ENCODE measurements around the gene HLA-C.
"Not testable (repeated sequence)": the region's sequence is repeated elsewhere in the genome, so short reads cannot be mapped to it uniquely, and the experiment has no call there.

Gene HLA-C

GRCh38 chr6:31272836-31273626 lies 1.1 kb upstream of the HLA-C start:
- Histone ChIP-seq H3K4me1 (ENCODE audit: control insufficient read depth in 5 of 5, insufficient read depth in 5 of 5, low read length in 5 of 5) (peaks cover 0 to 31% (median 20%) of the 10 kb centered on the region in 5 donors), H3K27ac (ENCODE audit: low read depth, low read length) (peak overlapping the region; percentile 81), H3K9ac (ENCODE audit: low read length in 5 of 5) (peak overlapping the region in 4 of 5 donors; percentile 3 to 87 (median 76)), H3K4me3 (ENCODE audit: low read depth in 1 of 5, low read length in 5 of 5) (peak overlapping the region; percentile 70 to 78 (median 75)), H3K36me3 (ENCODE audit: control insufficient read depth in 5 of 5, insufficient read depth in 5 of 5, low read length in 5 of 5) (peaks cover 0 to 29% (median 13%) of the 10 kb centered on the region in 5 donors), H3K27me3 (ENCODE audit: control insufficient read depth in 5 of 5, insufficient read depth in 4 of 5, low read length in 5 of 5) (no peaks in the 10 kb centered on the region), H3K9me3 (ENCODE audit: control insufficient read depth in 5 of 5, low read length in 5 of 5) (no peaks in the 10 kb centered on the region)

GRCh38 chr6:31272436-31272835 lies 544 bp upstream of the HLA-C start:
- H3K27me3 ChIP-seq (ENCODE audit: control insufficient read depth in 5 of 5, insufficient read depth in 4 of 5, low read length in 5 of 5) = no peaks in the 10 kb centered on the region
- peak overlapping the region; percentile 70 to 78 (median 75) for H3K4me3 ChIP-seq (ENCODE audit: low read depth in 1 of 5, low read length in 5 of 5)
- H3K27ac ChIP-seq (ENCODE audit: low read depth, low read length) = peak overlapping the region; percentile 81
- peaks cover 0 to 31% (median 20%) of the 10 kb centered on the region in 5 donors for H3K4me1 ChIP-seq (ENCODE audit: control insufficient read depth in 5 of 5, insufficient read depth in 5 of 5, low read length in 5 of 5)
- H3K9me3 ChIP-seq (ENCODE audit: control insufficient read depth in 5 of 5, low read length in 5 of 5) = no peaks in the 10 kb centered on the region
- peaks cover 0 to 32% (median 13%) of the 10 kb centered on the region in 5 donors for H3K36me3 ChIP-seq (ENCODE audit: control insufficient read depth in 5 of 5, insufficient read depth in 5 of 5, low read length in 5 of 5)
- peak overlapping the region; percentile 43 to 87 (median 86) for H3K9ac ChIP-seq (ENCODE audit: low read length in 5 of 5)

GRCh38 chr6:31270788-31271640 lies 878 bp downstream of the HLA-C start:
- Histone ChIP-seq H3K4me3 (ENCODE audit: low read depth in 1 of 5, low read length in 5 of 5) (peak overlapping the region; percentile 70 to 78 (median 73)), H3K9me3 (ENCODE audit: control insufficient read depth in 5 of 5, low read length in 5 of 5) (no peaks in the 10 kb centered on the region), H3K9ac (ENCODE audit: low read length in 5 of 5) (peak overlapping the region in 4 of 5 donors; percentile 66 to 87 (median 86)), H3K27me3 (ENCODE audit: control insufficient read depth in 5 of 5, insufficient read depth in 4 of 5, low read length in 5 of 5) (no peaks in the 10 kb centered on the region), H3K36me3 (ENCODE audit: control insufficient read depth in 5 of 5, insufficient read depth in 5 of 5, low read length in 5 of 5) (peaks cover 0 to 32% (median 13%) of the 10 kb centered on the region in 5 donors), H3K27ac (ENCODE audit: low read depth, low read length) (peak overlapping the region; percentile 81), H3K4me1 (ENCODE audit: control insufficient read depth in 5 of 5, insufficient read depth in 5 of 5, low read length in 5 of 5) (peaks cover 0 to 31% (median 20%) of the 10 kb centered on the region in 5 donors)

GRCh38 chr6:31268836-31269235 lies 3.1 kb downstream of the HLA-C start:
- peaks cover 0 to 32% (median 13%) of the 10 kb centered on the region in 5 donors for H3K36me3 ChIP-seq (ENCODE audit: control insufficient read depth in 5 of 5, insufficient read depth in 5 of 5, low read length in 5 of 5)
- H3K27ac ChIP-seq (ENCODE audit: low read depth, low read length) = no peak overlapping the region
- H3K9ac ChIP-seq (ENCODE audit: low read length in 5 of 5) = no peak overlapping the region
- no peaks in the 10 kb centered on the region for H3K27me3 ChIP-seq (ENCODE audit: control insufficient read depth in 5 of 5, insufficient read depth in 4 of 5, low read length in 5 of 5)
- H3K4me1 ChIP-seq (ENCODE audit: control insufficient read depth in 5 of 5, insufficient read depth in 5 of 5, low read length in 5 of 5) = peaks cover 0 to 31% (median 20%) of the 10 kb centered on the region in 5 donors
- no peak overlapping the region for H3K4me3 ChIP-seq (ENCODE audit: low read depth in 1 of 5, low read length in 5 of 5)
- no peaks in the 10 kb centered on the region for H3K9me3 ChIP-seq (ENCODE audit: control insufficient read depth in 5 of 5, low read length in 5 of 5)

DNA sequence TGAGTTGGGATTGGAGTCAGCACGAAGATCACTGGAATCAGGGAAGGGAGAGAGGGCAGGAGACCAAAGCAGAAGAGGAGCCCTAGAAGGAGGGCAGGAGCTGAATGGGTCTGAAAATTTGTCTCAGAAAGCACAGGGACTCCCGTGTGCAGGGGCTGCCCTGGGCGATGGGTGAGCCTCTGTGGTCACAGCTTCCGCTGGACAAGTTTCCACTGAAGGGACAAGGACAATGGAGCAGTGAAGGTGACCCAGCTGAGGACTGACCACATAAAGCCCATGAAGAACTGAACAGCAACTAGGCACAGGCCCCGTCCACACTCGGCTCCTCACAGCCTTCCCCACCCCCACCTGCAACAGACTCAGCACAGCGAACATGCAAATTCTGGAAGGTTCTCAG lies 3.5 kb downstream of the HLA-C start:
- Histone ChIP-seq H3K9me3 (ENCODE audit: control insufficient read depth in 5 of 5, low read length in 5 of 5) (no peaks in the 10 kb centered on the region), H3K27ac (ENCODE audit: low read depth, low read length) (no peak overlapping the region), H3K27me3 (ENCODE audit: control insufficient read depth in 5 of 5, insufficient read depth in 4 of 5, low read length in 5 of 5) (no peaks in the 10 kb centered on the region), H3K4me3 (ENCODE audit: low read depth in 1 of 5, low read length in 5 of 5) (no peak overlapping the region), H3K36me3 (ENCODE audit: control insufficient read depth in 5 of 5, insufficient read depth in 5 of 5, low read length in 5 of 5) (peaks cover 0 to 32% (median 13%) of the 10 kb centered on the region in 5 donors), H3K4me1 (ENCODE audit: control insufficient read depth in 5 of 5, insufficient read depth in 5 of 5, low read length in 5 of 5) (peaks cover 0 to 31% (median 20%) of the 10 kb centered on the region in 5 donors), H3K9ac (ENCODE audit: low read length in 5 of 5) (no peak overlapping the region)

GRCh38 chr6:31267651-31268368 lies 4.1 kb downstream of the HLA-C start:
- Histone ChIP-seq H3K27me3 (ENCODE audit: control insufficient read depth in 5 of 5, insufficient read depth in 4 of 5, low read length in 5 of 5) (no peaks in the 10 kb centered on the region), H3K4me3 (ENCODE audit: low read depth in 1 of 5, low read length in 5 of 5) (no peak overlapping the region), H3K9me3 (ENCODE audit: control insufficient read depth in 5 of 5, low read length in 5 of 5) (peaks cover 0 to 2% (median 0%) of the 10 kb centered on the region in 5 donors), H3K27ac (ENCODE audit: low read depth, low read length) (no peak overlapping the region), H3K9ac (ENCODE audit: low read length in 5 of 5) (no peak overlapping the region), H3K36me3 (ENCODE audit: control insufficient read depth in 5 of 5, insufficient read depth in 5 of 5, low read length in 5 of 5) (peaks cover 0 to 32% (median 13%) of the 10 kb centered on the region in 5 donors), H3K4me1 (ENCODE audit: control insufficient read depth in 5 of 5, insufficient read depth in 5 of 5, low read length in 5 of 5) (peaks cover 0 to 29% (median 19%) of the 10 kb centered on the region in 5 donors)

DNA sequence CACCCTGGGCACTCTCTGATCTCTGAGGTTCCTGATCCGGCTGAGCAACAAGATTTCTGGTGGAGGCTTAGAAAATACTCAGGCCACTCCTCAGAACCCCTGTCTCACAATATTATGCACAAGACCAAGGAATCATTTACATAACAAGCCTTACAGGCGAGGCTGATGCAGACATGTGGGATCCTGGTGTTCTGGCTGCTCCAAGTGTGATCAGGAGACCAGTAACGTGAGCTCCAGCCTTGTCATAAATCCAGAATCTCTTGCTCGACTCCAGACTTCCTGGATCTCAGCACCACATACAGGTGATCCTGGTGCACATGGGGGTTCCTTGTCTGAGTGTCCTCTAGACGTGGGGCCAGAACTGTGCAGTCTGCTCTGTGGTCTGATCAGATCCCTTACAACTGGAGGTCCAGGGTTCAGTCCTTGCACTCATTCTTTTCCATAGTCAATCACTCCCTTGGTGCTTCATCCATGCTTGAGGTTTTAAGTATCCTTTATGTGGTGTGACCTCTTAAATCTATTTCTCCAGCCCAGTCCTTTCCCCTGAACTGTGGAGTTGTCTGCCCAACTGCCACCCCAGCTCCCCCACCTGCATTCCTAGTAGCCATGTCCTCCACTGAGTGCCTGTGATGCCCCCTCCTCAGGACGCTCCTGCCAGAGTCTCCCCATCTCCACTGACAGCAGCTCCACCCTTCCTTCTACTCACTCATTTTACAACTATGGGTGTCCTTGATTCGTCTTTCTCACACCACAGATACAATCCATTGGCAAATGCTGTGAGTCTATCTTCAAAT lies 5.1 kb downstream of the HLA-C start:
- H3K4me1 ChIP-seq (ENCODE audit: control insufficient read depth in 5 of 5, insufficient read depth in 5 of 5, low read length in 5 of 5) = peaks cover 0 to 24% (median 12%) of the 10 kb centered on the region in 5 donors
- H3K36me3 ChIP-seq (ENCODE audit: control insufficient read depth in 5 of 5, insufficient read depth in 5 of 5, low read length in 5 of 5) = peaks cover 0 to 32% (median 13%) of the 10 kb centered on the region in 5 donors
- no peak overlapping the region for H3K27ac ChIP-seq (ENCODE audit: low read depth, low read length)
- H3K9me3 ChIP-seq (ENCODE audit: control insufficient read depth in 5 of 5, low read length in 5 of 5) = peaks cover 0 to 5% (median 0%) of the 10 kb centered on the region in 5 donors
- no peak overlapping the region for H3K9ac ChIP-seq (ENCODE audit: low read length in 5 of 5)
- no peaks in the 10 kb centered on the region for H3K27me3 ChIP-seq (ENCODE audit: control insufficient read depth in 5 of 5, insufficient read depth in 4 of 5, low read length in 5 of 5)
- no peak overlapping the region for H3K4me3 ChIP-seq (ENCODE audit: low read depth in 1 of 5, low read length in 5 of 5)

GRCh38 chr6:31265926-31266325 lies 6.0 kb downstream of the HLA-C start:
- H3K4me3 ChIP-seq (ENCODE audit: low read depth in 1 of 5, low read length in 5 of 5) = no peak overlapping the region
- no peak overlapping the region for H3K9ac ChIP-seq (ENCODE audit: low read length in 5 of 5)
- H3K27ac ChIP-seq (ENCODE audit: low read depth, low read length) = no peak overlapping the region
- H3K4me1 ChIP-seq (ENCODE audit: control insufficient read depth in 5 of 5, insufficient read depth in 5 of 5, low read length in 5 of 5) = peaks cover 0 to 24% (median 11%) of the 10 kb centered on the region in 5 donors
- H3K36me3 ChIP-seq (ENCODE audit: control insufficient read depth in 5 of 5, insufficient read depth in 5 of 5, low read length in 5 of 5) = peaks cover 0 to 32% (median 13%) of the 10 kb centered on the region in 5 donors
- H3K27me3 ChIP-seq (ENCODE audit: control insufficient read depth in 5 of 5, insufficient read depth in 4 of 5, low read length in 5 of 5) = no peaks in the 10 kb centered on the region
- peaks cover 0 to 5% (median 0%) of the 10 kb centered on the region in 5 donors for H3K9me3 ChIP-seq (ENCODE audit: control insufficient read depth in 5 of 5, low read length in 5 of 5)

GRCh38 chr6:31263346-31263933 lies 8.5 kb downstream of the HLA-C start:
- H3K27ac ChIP-seq (ENCODE audit: low read depth, low read length); H3K9ac ChIP-seq (ENCODE audit: low read length in 5 of 5); H3K4me1 ChIP-seq (ENCODE audit: control insufficient read depth in 5 of 5, insufficient read depth in 5 of 5, low read length in 5 of 5); H3K4me3 ChIP-seq (ENCODE audit: low read depth in 1 of 5, low read length in 5 of 5); H3K36me3 ChIP-seq (ENCODE audit: control insufficient read depth in 5 of 5, insufficient read depth in 5 of 5, low read length in 5 of 5); H3K9me3 ChIP-seq (ENCODE audit: control insufficient read depth in 5 of 5, low read length in 5 of 5); H3K27me3 ChIP-seq (ENCODE audit: control insufficient read depth in 5 of 5, insufficient read depth in 4 of 5, low read length in 5 of 5): not testable (repeated sequence)
